Endothelial cell (in vitro differentiated cells): Measurements from ENCODE around the gene PLEKHS1. TPM values are rescaled to one million over a fixed set of nuclear protein-coding genes. Genes with fewer than 3 reads are reported as not detected.
"Not testable (repeated sequence)": the region's sequence is repeated elsewhere in the genome, so short reads cannot be mapped to it uniquely, and the experiment has no call there.

ENCODE experiments used
- DNase-seq: peaks from one replicate; pipeline ENCODE4 v3.0.0; 2021; ENCODE audit warnings: low spot score
- H3K27ac Mint-ChIP-seq: one replicate; pipeline ENCODE4 v1.8.0; 2021; ENCODE audit warnings: mixed read lengths, inconsistent platforms; ENCODE audit not compliant: unreplicated experiment
- H3K27me3 Mint-ChIP-seq: one replicate; pipeline ENCODE4 v1.8.0; 2021; ENCODE audit warnings: mild to moderate bottlenecking, moderate library complexity, mixed read lengths, inconsistent platforms; ENCODE audit not compliant: unreplicated experiment
- H3K36me3 Mint-ChIP-seq: one replicate; pipeline ENCODE4 v1.8.0; 2021; ENCODE audit warnings: mild to moderate bottlenecking, low read depth, mixed read lengths, inconsistent platforms; ENCODE audit not compliant: unreplicated experiment
- H3K4me1 Mint-ChIP-seq: one replicate; pipeline ENCODE4 v1.8.0; 2021; ENCODE audit warnings: mild to moderate bottlenecking, mixed read lengths, inconsistent platforms; ENCODE audit not compliant: unreplicated experiment
- H3K4me3 Mint-ChIP-seq: one replicate; pipeline ENCODE4 v1.8.0; 2021; ENCODE audit warnings: mild to moderate bottlenecking, mixed read lengths, inconsistent platforms; ENCODE audit not compliant: unreplicated experiment
- H3K9me3 Mint-ChIP-seq: one replicate; pipeline ENCODE4 v1.8.0; 2021; ENCODE audit warnings: mixed read lengths, inconsistent platforms; ENCODE audit not compliant: unreplicated experiment
- microRNA-seq: library from miRNA; unstranded; fragments of <30 nt; microRNA quantifications from one replicate; pipeline ENCODE4, GENCODE V29; 2020; ENCODE audit not compliant: unreplicated experiment
- total RNA-seq: library from RNA; stranded (reverse); fragmentation: NEBNext Ultra II Directional; extraction: Animal tissue kit (Norgen Biotek cat#: 25700); gene quantifications from one replicate; pipeline ENCODE4 v1.2.1, GENCODE V29; 2021; ENCODE audit not compliant: unreplicated experiment
- TF ChIP-seq, protein P1 (sequence below): fragments of 200-600 bp; sonication (generic); IDR thresholded peaks from one replicate; pipeline ENCODE4 v1.5.0; 2021; ENCODE audit warnings: antibody characterized with exemption; ENCODE audit not compliant: unreplicated experiment

Gene PLEKHS1
- total RNA-seq, 1 donor from 2014 or later: not detected

GRCh38 chr10:113822174-113822573 is 70.7 kb downstream of the PLEKHS1 start:
- Mint-ChIP-seq H3K4me1 (no peaks in the 10 kb centered on the region), H3K27me3 (no peaks in the 10 kb centered on the region), H3K27ac (no peak overlapping the region), H3K9me3 (no peaks in the 10 kb centered on the region), H3K36me3 (no peaks in the 10 kb centered on the region), H3K4me3 (no peak overlapping the region)
- TF ChIP-seq, protein P1, sequence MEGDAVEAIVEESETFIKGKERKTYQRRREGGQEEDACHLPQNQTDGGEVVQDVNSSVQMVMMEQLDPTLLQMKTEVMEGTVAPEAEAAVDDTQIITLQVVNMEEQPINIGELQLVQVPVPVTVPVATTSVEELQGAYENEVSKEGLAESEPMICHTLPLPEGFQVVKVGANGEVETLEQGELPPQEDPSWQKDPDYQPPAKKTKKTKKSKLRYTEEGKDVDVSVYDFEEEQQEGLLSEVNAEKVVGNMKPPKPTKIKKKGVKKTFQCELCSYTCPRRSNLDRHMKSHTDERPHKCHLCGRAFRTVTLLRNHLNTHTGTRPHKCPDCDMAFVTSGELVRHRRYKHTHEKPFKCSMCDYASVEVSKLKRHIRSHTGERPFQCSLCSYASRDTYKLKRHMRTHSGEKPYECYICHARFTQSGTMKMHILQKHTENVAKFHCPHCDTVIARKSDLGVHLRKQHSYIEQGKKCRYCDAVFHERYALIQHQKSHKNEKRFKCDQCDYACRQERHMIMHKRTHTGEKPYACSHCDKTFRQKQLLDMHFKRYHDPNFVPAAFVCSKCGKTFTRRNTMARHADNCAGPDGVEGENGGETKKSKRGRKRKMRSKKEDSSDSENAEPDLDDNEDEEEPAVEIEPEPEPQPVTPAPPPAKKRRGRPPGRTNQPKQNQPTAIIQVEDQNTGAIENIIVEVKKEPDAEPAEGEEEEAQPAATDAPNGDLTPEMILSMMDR: no peak
- no peak for DNase-seq

DNA sequence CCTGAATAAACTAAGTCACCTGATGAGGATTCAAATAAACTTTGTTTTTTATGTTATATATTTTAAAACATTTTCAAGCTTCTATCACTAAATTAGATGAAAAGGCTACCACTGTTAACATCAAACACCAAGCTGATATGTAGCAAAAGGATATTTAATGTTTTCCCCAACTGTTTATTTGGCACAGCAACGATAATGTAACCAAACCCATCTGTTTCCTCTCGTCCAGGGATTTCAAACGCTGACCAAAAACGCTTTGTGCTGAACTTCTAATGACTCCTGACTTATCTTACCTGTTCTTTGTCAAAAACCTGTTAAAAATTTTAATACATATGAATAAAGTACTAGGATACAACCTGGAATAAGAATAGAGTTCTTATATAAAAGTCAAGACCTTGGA is 71.9 kb downstream of the PLEKHS1 start:
- no peaks in the 10 kb centered on the region for H3K36me3 Mint-ChIP-seq
- H3K4me3 Mint-ChIP-seq: no peak overlapping the region
- no peaks in the 10 kb centered on the region for H3K27me3 Mint-ChIP-seq
- H3K9me3 Mint-ChIP-seq: no peaks in the 10 kb centered on the region
- no peaks in the 10 kb centered on the region for H3K4me1 Mint-ChIP-seq
- DNase-seq: no peak
- TF ChIP-seq, protein P1: no peak
- no peak overlapping the region for H3K27ac Mint-ChIP-seq

DNA sequence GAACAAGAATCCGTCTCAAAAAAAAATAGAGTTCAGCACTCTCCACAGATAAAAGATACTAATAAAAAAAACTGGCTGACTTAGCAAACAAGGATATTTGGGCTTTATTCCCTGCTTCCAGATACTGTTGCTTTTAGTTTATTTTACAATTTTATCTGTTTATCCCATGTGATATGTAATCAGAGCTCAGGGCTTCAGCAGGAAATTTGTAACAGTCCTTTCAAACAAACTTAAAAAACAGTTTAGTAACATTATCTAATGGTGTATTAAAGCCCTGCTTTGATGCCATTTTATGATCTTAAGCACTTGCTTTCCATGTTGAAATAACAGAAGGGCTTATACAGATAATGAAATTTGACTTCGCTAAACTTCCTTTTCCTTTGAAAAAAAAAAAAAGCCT is 74.3 kb downstream of the PLEKHS1 start:
- no peak overlapping the region for H3K27ac Mint-ChIP-seq
- H3K4me3 Mint-ChIP-seq: no peak overlapping the region
- no peaks in the 10 kb centered on the region for H3K4me1 Mint-ChIP-seq
- H3K27me3 Mint-ChIP-seq: peaks cover 1% of the 10 kb centered on the region
- H3K9me3 Mint-ChIP-seq: no peaks in the 10 kb centered on the region
- TF ChIP-seq, protein P1: no peak
- H3K36me3 Mint-ChIP-seq: no peaks in the 10 kb centered on the region
- no peak for DNase-seq

- not testable (repeated sequence) for H3K27ac Mint-ChIP-seq, DNase-seq
These were observed 77.1 kb downstream of the PLEKHS1 start for GRCh38 chr10:113828567-113828966.

More at GRCh38 chr10:113828567-113828966, 77.1 kb downstream of the PLEKHS1 start:
- not testable (repeated sequence) for H3K9me3 Mint-ChIP-seq, H3K36me3 Mint-ChIP-seq, H3K4me1 Mint-ChIP-seq, H3K27me3 Mint-ChIP-seq, H3K4me3 Mint-ChIP-seq

Small RNA genes within 50 kb of the gene (microRNA-seq; reads per million reads assigned to microRNA genes)
- gene MIR4483: not detected

Other genes with a start within 250 kb of the PLEKHS1 start
- not detected for gene HABP2, start 198.6 kb upstream of the PLEKHS1 start, total RNA-seq
- gene NRAP, start 87.6 kb upstream of the PLEKHS1 start, total RNA-seq: not detected
- gene CASP7, start 71.8 kb upstream of the PLEKHS1 start, total RNA-seq: 11.9 TPM
- 7.5 TPM for gene DCLRE1A, start 102.4 kb downstream of the PLEKHS1 start, total RNA-seq
- gene NHLRC2, start 103.0 kb downstream of the PLEKHS1 start, total RNA-seq: 22.5 TPM